DMS 273 (cell line): ENCODE results near the gene MAN2B2.
A peak's percentile ranks its signal among the peaks of the same experiment; 100 is the strongest.

Source experiments
- DNase-seq: peaks from one replicate; lab custom pipeline; 2025; ENCODE audit not compliant: unreplicated experiment; lab: John Stamatoyannopoulos, UW

The MAN2B2 gene

GRCh38 chr4:6574747-6575502 is at the start of gene MAN2B2:
Gene MAN2B2, plus strand, starts transcription at chr4:6575189. Its CDS starts 22 bp downstream, at chr4:6575211.
- peak; percentile 91 for DNase-seq

- DNase-seq = no peak
Observed at GRCh38 chr4:6525474-6525873, 49.5 kb upstream of the MAN2B2 start.

- DNase-seq = no peak
Observed at GRCh38 chr4:6526156-6526555, 48.8 kb upstream of the MAN2B2 start.

- DNase-seq = no peak
Observed at GRCh38 chr4:6526671-6527091, 48.3 kb upstream of the MAN2B2 start.

GRCh38 chr4:6527259-6527658 is 47.7 kb upstream of the MAN2B2 start:
- DNase-seq = no peak

- DNase-seq = no peak
Observed at GRCh38 chr4:6527683-6528595, 47.0 kb upstream of the MAN2B2 start.

- DNase-seq = peak; percentile 37
Observed at GRCh38 chr4:6529021-6529420, 46.0 kb upstream of the MAN2B2 start.

- DNase-seq = no peak
Observed at GRCh38 chr4:6530301-6530700, 44.7 kb upstream of the MAN2B2 start.

GRCh38 chr4:6530964-6531363 is 44.0 kb upstream of the MAN2B2 start:
- no peak for DNase-seq

GRCh38 chr4:6532102-6532501 is 42.9 kb upstream of the MAN2B2 start:
- DNase-seq = no peak

GRCh38 chr4:6532658-6533057 is 42.3 kb upstream of the MAN2B2 start:
- DNase-seq = no peak

GRCh38 chr4:6534050-6534449 is 40.9 kb upstream of the MAN2B2 start:
- DNase-seq = no peak

GRCh38 chr4:6534618-6535328 is 40.2 kb upstream of the MAN2B2 start:
- no peak for DNase-seq

GRCh38 chr4:6535329-6535692 is 39.7 kb upstream of the MAN2B2 start:
- DNase-seq = no peak

- DNase-seq = no peak
Observed at GRCh38 chr4:6535706-6536105, 39.3 kb upstream of the MAN2B2 start.

GRCh38 chr4:6538111-6538510 is 36.9 kb upstream of the MAN2B2 start:
- no peak for DNase-seq

- peak; percentile 49 for DNase-seq
Observed at GRCh38 chr4:6538575-6538974, 36.4 kb upstream of the MAN2B2 start.

- DNase-seq = no peak
Observed at GRCh38 chr4:6539009-6539764, 35.8 kb upstream of the MAN2B2 start.

- no peak for DNase-seq
Observed at GRCh38 chr4:6540879-6541278, 34.1 kb upstream of the MAN2B2 start.

GRCh38 chr4:6541789-6542188 is 33.2 kb upstream of the MAN2B2 start:
- DNase-seq = no peak

- peak; percentile 66 for DNase-seq
Observed at GRCh38 chr4:6542951-6543350, 32.0 kb upstream of the MAN2B2 start.
